Activated CD4-positive, alpha-beta memory T cell treated with anti-CD3 and anti-CD28 coated beads for 36 hours (primary cell): ENCODE data around the gene ABTB2. TPM values are rescaled to one million over a fixed set of nuclear protein-coding genes. Genes with fewer than 3 reads are reported as not detected.

Source experiments
- CTCF ChIA-PET: fragments of 350-600 bp; sonication (Branson Sonifier 250); formaldehyde crosslinking; loops from one replicate; lab custom pipeline; 2021; ENCODE audit warnings: antibody characterized with exemption, inconsistent platforms; lab: Charles Lee
- POLR2A ChIA-PET: fragments of 350-600 bp; sonication (Branson Sonifier 250); formaldehyde crosslinking; loops from one replicate; lab custom pipeline; 2021; ENCODE audit warnings: antibody characterized with exemption; lab: Charles Lee
- DNase-seq: peaks from one replicate; pipeline ENCODE4 v3.0.0-alpha.2; 2020
- H3K27ac Mint-ChIP-seq: one replicate; pipeline ENCODE4 v1.8.0; 2021; ENCODE audit warnings: mixed read lengths
- H3K27me3 Mint-ChIP-seq: one replicate; pipeline ENCODE4 v1.8.0; 2021; ENCODE audit warnings: mixed read lengths
- H3K36me3 Mint-ChIP-seq: one replicate; pipeline ENCODE4 v1.8.0; 2021; ENCODE audit warnings: mixed read lengths
- H3K4me1 Mint-ChIP-seq: one replicate; pipeline ENCODE4 v1.8.0; 2021; ENCODE audit warnings: low read depth, mixed read lengths
- H3K4me3 Mint-ChIP-seq: one replicate; pipeline ENCODE4 v1.8.0; 2021; ENCODE audit warnings: mild to moderate bottlenecking, mixed read lengths
- H3K9me3 Mint-ChIP-seq: one replicate; pipeline ENCODE4 v1.8.0; 2021; ENCODE audit warnings: mixed read lengths
- intact Hi-C: fragments of 100-400 bp; cut with micrococcal nuclease; formaldehyde crosslinking; loops from one replicate; pipeline ENCODE4 v1.15.1; 2023
- total RNA-seq, 2 experiments: library from RNA; stranded (reverse); gene quantifications; one replicate each; pipeline ENCODE4 v1.2.3, GENCODE V29; 2021

ABTB2 gene
- total RNA-seq, 2 experiments from 2014 or later, result 1.8 to 1.9 TPM

DNA sequence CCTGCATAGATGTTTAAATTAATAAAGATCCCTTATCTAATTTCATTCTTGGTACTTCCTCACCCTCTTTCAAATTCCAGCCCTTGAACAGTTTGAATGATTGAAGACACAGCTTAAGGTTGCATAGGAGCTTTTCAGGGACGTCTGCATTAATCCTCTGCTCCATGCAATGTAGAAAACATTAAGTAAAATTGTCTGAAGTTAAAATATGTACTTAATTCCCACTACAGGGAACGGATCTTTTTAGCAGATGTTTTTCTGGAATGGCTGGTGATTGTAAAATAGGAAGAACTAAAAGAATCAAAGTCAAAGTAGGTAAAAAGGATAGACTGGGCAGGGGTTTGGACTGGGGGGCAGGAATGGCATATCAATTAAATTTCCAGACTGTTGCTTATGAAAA, 58.9 kb downstream of the ABTB2 start:
- DNase-seq, result no peak
- Mint-ChIP-seq H3K4me3 (no peak overlapping the region), H3K27ac (no peak overlapping the region), H3K27me3 (no peaks in the 10 kb centered on the region), H3K4me1 (no peaks in the 10 kb centered on the region), H3K9me3 (no peaks in the 10 kb centered on the region), H3K36me3 (no peaks in the 10 kb centered on the region)
- intact Hi-C loops, result no loop called here
- ChIA-PET CTCF (no interaction called here), POLR2A (no interaction called here)

DNA sequence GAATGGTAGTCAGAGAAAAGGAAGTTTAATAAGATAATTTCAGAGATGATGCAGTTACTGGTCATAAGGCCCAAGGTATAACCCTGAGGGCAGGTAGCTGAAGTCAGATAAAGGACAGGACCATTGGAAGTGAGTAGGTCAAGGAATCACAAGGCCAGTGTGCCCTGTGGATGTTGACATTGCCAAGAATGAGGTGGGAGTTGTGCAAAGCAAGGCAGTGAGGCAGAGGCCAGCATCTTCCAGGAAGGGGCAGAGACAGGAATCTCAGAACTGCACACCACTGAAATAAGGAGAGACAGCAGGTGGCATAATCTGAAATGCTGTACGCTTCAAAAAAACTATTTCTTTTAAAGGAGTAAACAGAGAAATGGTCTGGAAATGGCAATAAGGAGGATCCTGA, 61.4 kb downstream of the ABTB2 start:
- H3K27me3 Mint-ChIP-seq, result no peaks in the 10 kb centered on the region
- H3K27ac Mint-ChIP-seq, result no peak overlapping the region
- POLR2A ChIA-PET, result no interaction called here
- H3K9me3 Mint-ChIP-seq, result no peaks in the 10 kb centered on the region
- CTCF ChIA-PET, result no interaction called here
- no peak for DNase-seq
- no peaks in the 10 kb centered on the region for H3K4me1 Mint-ChIP-seq
- no peak overlapping the region for H3K4me3 Mint-ChIP-seq
- intact Hi-C loops, result no loop called here
- no peaks in the 10 kb centered on the region for H3K36me3 Mint-ChIP-seq

DNA sequence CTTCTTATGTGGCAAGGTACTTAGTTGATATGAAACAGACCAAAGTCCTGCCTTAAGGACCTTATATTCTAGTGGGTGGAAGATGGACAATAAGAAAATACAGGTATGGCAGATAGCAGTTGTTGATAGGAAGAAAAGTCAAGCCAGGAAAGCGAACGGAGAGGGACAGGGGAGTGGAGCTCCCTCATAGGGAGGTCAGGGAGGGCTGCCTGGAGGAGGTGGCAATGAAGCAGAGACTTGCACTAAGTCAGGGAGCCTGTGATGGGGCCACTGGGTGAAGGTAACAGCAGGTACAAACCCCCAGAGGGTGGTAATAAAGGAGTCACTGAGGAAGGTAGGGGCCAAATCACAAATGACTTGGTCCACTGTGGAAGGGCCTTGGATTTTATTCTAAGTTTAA, 65.3 kb downstream of the ABTB2 start:
- intact Hi-C loops, result no loop called here
- no peak for DNase-seq
- H3K36me3 Mint-ChIP-seq, result no peaks in the 10 kb centered on the region
- H3K9me3 Mint-ChIP-seq, result no peaks in the 10 kb centered on the region
- no peaks in the 10 kb centered on the region for H3K27me3 Mint-ChIP-seq
- H3K4me1 Mint-ChIP-seq, result no peaks in the 10 kb centered on the region
- no peak overlapping the region for H3K27ac Mint-ChIP-seq
- POLR2A ChIA-PET, result no interaction called here
- H3K4me3 Mint-ChIP-seq, result no peak overlapping the region
- CTCF ChIA-PET, result interaction anchor here (0.7 kb wide), 1 partner anchor 58 kb away, joined by 4 read pairs; no protein-coding TSS in a partner anchor

DNA sequence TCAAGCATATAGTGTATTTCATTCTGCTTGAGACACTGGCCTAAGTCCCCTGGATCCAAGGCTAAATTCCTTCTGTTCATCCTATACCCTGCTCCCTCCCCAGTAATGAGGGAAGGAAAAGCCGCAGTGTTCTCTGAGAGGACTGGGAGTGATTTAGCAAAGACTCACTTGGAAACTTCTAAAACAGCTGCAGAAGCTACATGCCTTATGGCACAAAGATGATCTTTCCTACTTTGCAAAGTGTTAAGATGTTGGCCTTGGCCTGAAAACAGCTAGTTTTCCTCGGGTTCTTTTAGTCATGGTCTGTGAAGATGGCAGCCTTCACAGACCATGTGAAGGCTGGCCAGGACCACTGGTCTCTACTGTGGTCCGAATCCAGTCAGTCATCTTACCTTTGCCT, 65.7 kb downstream of the ABTB2 start:
- DNase-seq, result no peak
- intact Hi-C loops, result no loop called here
- no peak overlapping the region for H3K27ac Mint-ChIP-seq
- H3K4me3 Mint-ChIP-seq, result no peak overlapping the region
- CTCF ChIA-PET, result no interaction called here
- no peaks in the 10 kb centered on the region for H3K36me3 Mint-ChIP-seq
- POLR2A ChIA-PET, result no interaction called here
- no peaks in the 10 kb centered on the region for H3K27me3 Mint-ChIP-seq
- no peaks in the 10 kb centered on the region for H3K9me3 Mint-ChIP-seq
- no peaks in the 10 kb centered on the region for H3K4me1 Mint-ChIP-seq

DNA sequence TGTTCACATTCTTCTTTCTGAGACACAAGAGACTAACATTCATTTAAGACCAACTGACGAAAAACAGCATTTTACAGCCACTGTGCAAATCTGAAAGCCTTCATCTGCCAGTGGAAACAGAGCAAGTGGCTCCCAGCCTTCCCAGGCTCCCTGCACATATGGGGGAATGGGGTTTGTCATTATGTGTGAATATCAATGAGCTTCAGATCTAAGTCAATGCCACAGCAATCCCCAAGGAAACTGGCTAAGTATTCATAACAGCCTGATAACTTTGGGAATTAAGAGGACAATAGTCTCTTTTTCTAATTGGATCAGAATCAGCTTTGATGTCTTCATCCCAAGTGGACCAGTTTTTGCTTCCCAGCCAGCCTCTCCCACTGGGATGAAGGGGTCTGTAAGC, 66.9 kb downstream of the ABTB2 start:
- Mint-ChIP-seq H3K36me3 (no peaks in the 10 kb centered on the region), H3K4me3 (no peak overlapping the region), H3K9me3 (no peaks in the 10 kb centered on the region), H3K27me3 (no peaks in the 10 kb centered on the region), H3K27ac (no peak overlapping the region), H3K4me1 (no peaks in the 10 kb centered on the region)
- intact Hi-C loops, result no loop called here
- ChIA-PET CTCF (interaction anchor here (1.6 kb wide), 1 partner anchor 116 kb away, joined by 5 read pairs; no protein-coding TSS in a partner anchor), POLR2A (no interaction called here)
- DNase-seq, result no peak

DNA sequence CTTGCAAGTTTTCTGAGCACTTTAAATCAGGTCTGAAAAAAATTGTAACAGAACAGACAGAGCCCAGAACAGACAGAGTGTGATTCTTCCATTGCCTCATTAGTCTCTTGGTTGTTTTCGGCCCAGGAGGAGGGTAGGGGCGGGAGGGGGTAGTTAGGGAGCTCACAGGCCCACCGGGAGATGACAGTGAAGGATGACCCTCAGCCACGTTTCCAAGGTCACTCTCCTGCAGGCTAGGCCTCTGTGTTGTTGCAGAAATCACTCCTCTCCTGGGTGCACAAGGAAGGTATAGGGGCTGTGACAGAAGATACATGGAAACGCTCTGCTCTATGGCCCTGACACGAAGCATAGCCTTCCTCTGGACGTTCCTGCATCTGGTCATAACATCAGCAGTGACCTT, 69.3 kb downstream of the ABTB2 start:
- POLR2A ChIA-PET, result no interaction called here
- DNase-seq, result no peak
- CTCF ChIA-PET, result no interaction called here
- H3K36me3 Mint-ChIP-seq, result no peaks in the 10 kb centered on the region
- intact Hi-C loops, result no loop called here
- no peaks in the 10 kb centered on the region for H3K9me3 Mint-ChIP-seq
- H3K4me1 Mint-ChIP-seq, result no peaks in the 10 kb centered on the region
- no peak overlapping the region for H3K4me3 Mint-ChIP-seq
- H3K27ac Mint-ChIP-seq, result no peak overlapping the region
- H3K27me3 Mint-ChIP-seq, result no peaks in the 10 kb centered on the region

DNA sequence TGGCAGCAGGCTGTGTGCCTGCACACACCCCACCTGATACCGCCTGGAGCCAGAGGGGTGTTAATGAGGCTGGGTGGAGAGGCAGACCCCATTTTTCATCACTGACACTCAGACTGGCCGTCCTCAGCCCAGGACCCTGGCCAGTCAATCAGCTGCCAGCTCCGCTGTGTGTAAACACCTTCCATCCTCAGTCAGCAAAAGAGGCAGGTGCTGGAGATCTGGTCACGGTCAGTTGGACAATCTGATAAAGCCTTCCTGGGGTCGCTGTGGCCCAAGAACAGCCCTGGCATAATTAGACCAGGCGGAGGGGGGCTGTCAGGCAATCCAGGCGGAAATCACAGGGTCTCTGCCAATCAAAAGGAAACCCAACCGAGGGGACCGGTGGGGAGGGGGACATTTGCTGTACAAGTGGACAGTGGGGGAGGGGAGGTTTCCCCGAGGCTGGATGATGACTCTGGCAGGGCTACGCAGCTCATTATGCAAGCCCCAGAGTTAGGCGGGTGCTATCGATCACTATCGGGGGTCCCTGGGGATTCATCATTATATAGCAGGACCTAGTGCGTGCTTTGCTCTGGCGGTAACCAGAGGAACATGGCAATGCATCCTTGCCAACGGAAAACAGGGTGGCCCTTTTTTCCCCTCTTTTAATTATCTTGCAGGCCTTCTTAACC, 72.9 kb downstream of the ABTB2 start:
- intact Hi-C loops, result no loop called here
- DNase-seq, result no peak
- CTCF ChIA-PET, result no interaction called here

DNA sequence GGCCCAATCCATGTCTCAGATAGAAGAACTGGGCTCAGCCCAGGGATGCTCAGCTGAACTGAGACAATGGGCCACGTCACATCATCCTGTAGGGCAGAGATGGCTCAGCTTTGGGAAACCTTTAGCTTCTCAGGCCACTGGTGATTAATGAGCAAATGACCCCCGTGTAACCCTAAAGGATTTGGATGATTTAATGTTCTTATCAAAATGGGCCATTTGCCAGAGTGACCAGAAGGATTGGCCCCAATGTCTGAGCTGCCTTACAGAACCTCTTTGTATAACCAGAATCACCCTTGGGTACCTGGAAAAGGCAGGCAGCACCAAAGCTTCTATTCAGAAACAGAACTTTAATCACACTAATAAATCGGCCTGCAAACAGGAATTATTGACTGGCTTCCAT, 73.7 kb downstream of the ABTB2 start:
- no peaks in the 10 kb centered on the region for H3K36me3 Mint-ChIP-seq
- no peaks in the 10 kb centered on the region for H3K9me3 Mint-ChIP-seq
- no peaks in the 10 kb centered on the region for H3K27me3 Mint-ChIP-seq
- ChIA-PET POLR2A (no interaction called here), CTCF (interaction anchor here (0.7 kb wide), 1 partner anchor 13 kb away, joined by 3 read pairs; no protein-coding TSS in a partner anchor)
- intact Hi-C loops, result no loop called here
- H3K4me1 Mint-ChIP-seq, result no peaks in the 10 kb centered on the region
- no peak overlapping the region for H3K4me3 Mint-ChIP-seq
- no peak for DNase-seq
- H3K27ac Mint-ChIP-seq, result no peak overlapping the region

More for the DNA sequence above, 72.9 kb downstream of the ABTB2 start:
- Mint-ChIP-seq H3K27ac (no peak overlapping the region), H3K9me3 (no peaks in the 10 kb centered on the region), H3K27me3 (no peaks in the 10 kb centered on the region), H3K4me1 (no peaks in the 10 kb centered on the region), H3K4me3 (no peak overlapping the region), H3K36me3 (no peaks in the 10 kb centered on the region)
- POLR2A ChIA-PET, result no interaction called here

DNA sequence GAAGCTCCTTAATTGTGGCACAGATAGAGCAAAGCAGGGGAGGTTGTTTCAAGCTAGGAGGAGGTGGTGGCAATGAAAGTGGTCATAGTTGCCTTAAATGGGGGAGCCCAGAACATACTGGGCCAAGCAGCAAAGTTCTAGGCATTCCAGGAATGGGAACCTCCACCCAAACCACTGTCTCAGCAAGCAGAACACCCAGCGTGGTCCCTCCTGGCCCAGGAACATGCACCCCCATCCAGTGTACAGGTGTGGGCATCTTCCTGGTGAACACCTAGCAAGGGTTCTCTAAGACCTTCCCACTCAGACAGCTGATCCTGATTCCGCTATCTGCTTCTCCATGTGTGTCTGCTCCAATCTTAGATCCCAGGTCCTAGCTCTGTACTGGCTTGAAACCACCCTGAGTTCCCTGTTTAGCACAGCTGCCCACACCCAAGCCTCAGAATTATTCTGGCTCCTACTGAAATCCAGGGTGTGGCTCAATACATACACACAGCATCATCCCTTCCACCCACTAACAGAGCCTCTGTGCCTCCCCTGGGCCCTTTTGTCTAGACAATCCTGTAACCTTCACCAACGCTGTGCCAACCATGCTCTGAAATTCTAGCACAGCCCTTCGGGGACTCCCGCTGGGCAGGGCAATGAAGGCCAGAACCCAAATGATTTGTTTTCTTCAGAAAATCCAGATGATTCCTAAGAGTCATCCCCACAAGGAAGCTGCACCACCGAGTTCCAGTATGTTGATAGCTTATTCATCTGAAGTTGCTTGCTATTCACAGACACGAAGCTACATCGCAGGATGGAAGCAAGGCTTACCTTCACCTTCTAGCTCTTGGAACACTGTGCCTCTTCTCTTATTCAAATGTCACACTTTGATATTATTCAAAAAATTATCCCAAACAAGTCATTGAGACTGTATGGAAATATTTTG, 76.6 kb downstream of the ABTB2 start:
- ChIA-PET POLR2A (no interaction called here), CTCF (interaction anchor here (1.7 kb wide), 1 partner anchor 107 kb away, joined by 4 read pairs; no protein-coding TSS in a partner anchor)
- Mint-ChIP-seq H3K27me3 (no peaks in the 10 kb centered on the region), H3K27ac (no peak overlapping the region), H3K36me3 (no peaks in the 10 kb centered on the region), H3K4me3 (no peak overlapping the region), H3K9me3 (no peaks in the 10 kb centered on the region), H3K4me1 (no peaks in the 10 kb centered on the region)
- DNase-seq, result no peak
- intact Hi-C loops, result no loop called here

DNA sequence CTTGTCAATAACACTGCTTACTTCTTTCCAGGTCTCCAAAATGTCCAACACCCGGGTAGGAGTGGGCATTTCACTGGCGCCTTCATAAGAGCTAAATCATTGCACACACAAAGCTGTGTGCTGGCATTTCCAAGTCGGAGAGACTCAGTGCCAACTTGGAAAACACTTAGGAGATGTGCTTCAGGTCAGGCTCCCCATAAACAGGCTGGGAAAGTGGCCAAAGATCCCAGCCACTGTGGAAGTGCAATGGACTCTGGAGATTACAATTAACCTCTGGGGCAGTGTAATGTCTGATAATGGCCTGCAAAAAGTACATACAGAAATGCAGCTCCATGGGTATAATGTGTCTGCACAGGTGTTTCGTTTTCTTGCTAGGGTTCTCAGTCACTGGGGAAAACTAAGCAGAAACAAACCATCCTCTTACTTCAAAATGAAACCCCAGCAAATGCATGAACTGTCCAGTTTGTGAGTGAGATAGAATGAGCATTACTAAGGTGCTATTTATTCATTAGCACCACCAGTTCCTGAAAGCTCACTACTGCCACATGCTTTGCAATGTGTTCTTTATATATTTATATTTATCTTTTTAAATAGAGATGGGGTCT, 79.0 kb downstream of the ABTB2 start:
- no peak for DNase-seq
- ChIA-PET POLR2A (no interaction called here), CTCF (interaction anchor here (1.1 kb wide), 1 partner anchor 105 kb away, joined by 3 read pairs; no protein-coding TSS in a partner anchor)
- H3K4me1 Mint-ChIP-seq, result no peaks in the 10 kb centered on the region
- no peaks in the 10 kb centered on the region for H3K36me3 Mint-ChIP-seq
- no peaks in the 10 kb centered on the region for H3K27me3 Mint-ChIP-seq
- no peak overlapping the region for H3K27ac Mint-ChIP-seq
- H3K4me3 Mint-ChIP-seq, result no peak overlapping the region
- intact Hi-C loops, result no loop called here
- no peaks in the 10 kb centered on the region for H3K9me3 Mint-ChIP-seq

DNA sequence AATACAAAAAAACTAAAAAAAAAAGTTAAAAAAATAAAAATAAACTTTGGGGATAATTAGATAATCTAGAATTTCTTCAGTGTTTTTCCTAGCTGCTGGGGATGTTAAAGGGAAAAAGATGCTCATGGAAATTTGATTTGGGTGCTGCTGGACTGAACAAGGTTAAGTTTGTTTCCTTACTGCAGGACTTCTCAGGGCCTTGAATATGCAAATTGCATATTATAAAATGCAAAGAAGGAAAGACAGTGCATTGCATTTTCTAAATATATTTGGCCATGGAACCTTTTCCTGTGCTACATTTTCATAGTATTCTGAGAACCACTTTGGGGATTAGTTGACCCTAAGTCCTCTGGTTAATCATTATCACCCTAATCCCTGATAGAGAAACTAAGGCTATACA, 79.6 kb downstream of the ABTB2 start:
- intact Hi-C loops, result no loop called here
- Mint-ChIP-seq H3K27ac (no peak overlapping the region), H3K4me1 (no peaks in the 10 kb centered on the region), H3K36me3 (no peaks in the 10 kb centered on the region), H3K9me3 (no peaks in the 10 kb centered on the region), H3K27me3 (no peaks in the 10 kb centered on the region), H3K4me3 (no peak overlapping the region)
- CTCF ChIA-PET, result no interaction called here
- DNase-seq, result no peak
- POLR2A ChIA-PET, result no interaction called here

DNA sequence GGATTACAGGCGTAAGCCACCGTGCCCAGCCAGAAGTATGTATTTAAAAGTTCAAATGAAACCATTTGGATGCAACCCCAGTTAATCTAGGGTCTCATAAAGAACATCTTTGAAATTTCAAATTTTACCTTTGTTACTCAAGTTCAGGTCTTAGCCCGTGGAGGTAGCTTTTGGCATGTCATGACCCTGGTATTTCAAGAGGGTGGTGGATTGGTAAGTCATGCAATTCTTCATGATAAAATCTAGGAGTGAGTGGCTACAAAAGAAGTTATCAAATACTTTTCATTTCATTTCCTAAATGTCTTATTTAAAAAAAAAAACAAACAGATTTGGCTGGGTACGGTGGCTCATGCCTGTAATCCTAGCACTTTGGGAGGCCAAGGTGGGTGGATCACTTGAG, 80.6 kb downstream of the ABTB2 start:
- CTCF ChIA-PET, result no interaction called here
- POLR2A ChIA-PET, result no interaction called here
- DNase-seq, result no peak
- Mint-ChIP-seq H3K27me3 (no peaks in the 10 kb centered on the region), H3K4me3 (no peak overlapping the region), H3K36me3 (no peaks in the 10 kb centered on the region), H3K27ac (no peak overlapping the region), H3K9me3 (no peaks in the 10 kb centered on the region), H3K4me1 (no peaks in the 10 kb centered on the region)
- intact Hi-C loops, result no loop called here
